GM21390 (cell line): Measurements from ENCODE around the gene ZBTB44.
A peak's percentile ranks its signal among the peaks of the same experiment; 100 is the strongest.

Source experiments
- ATAC-seq: cut with Tn5 transposase; IDR thresholded peaks from one replicate; pipeline ENCODE4 v1.9.1; 2021; ENCODE audit not compliant: unreplicated experiment

The ZBTB44 gene

GRCh38 chr11:130216591-130217132, 98.1 kb downstream of the ZBTB44 start:
- no peak for ATAC-seq

- ATAC-seq, result no peak
Observed at GRCh38 chr11:130216221-130216550, 98.5 kb downstream of the ZBTB44 start.

- no peak for ATAC-seq
Observed at GRCh38 chr11:130215531-130216220, 99.0 kb downstream of the ZBTB44 start.

GRCh38 chr11:130214861-130215530, 99.7 kb downstream of the ZBTB44 start:
- ATAC-seq, result no peak

- ATAC-seq, result no peak
Observed at GRCh38 chr11:130213979-130214281, 100.8 kb downstream of the ZBTB44 start.

GRCh38 chr11:130213143-130213978, 101.4 kb downstream of the ZBTB44 start:
- ATAC-seq, result peak; percentile 91

- ATAC-seq, result no peak
Observed at GRCh38 chr11:130212431-130212961, 102.2 kb downstream of the ZBTB44 start.

- no peak for ATAC-seq
Observed at GRCh38 chr11:130211781-130212401, 102.8 kb downstream of the ZBTB44 start.

- ATAC-seq, result no peak
Observed at GRCh38 chr11:130211144-130211543, 103.6 kb downstream of the ZBTB44 start.

- no peak for ATAC-seq
Observed at GRCh38 chr11:130209954-130210854, 104.5 kb downstream of the ZBTB44 start.

- no peak for ATAC-seq
Observed at GRCh38 chr11:130209128-130209932, 105.4 kb downstream of the ZBTB44 start.

- no peak for ATAC-seq
Observed at GRCh38 chr11:130208241-130209127, 106.2 kb downstream of the ZBTB44 start.

GRCh38 chr11:130206141-130206540, 108.6 kb downstream of the ZBTB44 start:
- no peak for ATAC-seq

GRCh38 chr11:130204703-130205095, 110.0 kb downstream of the ZBTB44 start:
- no peak for ATAC-seq

GRCh38 chr11:130203766-130204702, 110.7 kb downstream of the ZBTB44 start:
- no peak for ATAC-seq

GRCh38 chr11:130202818-130203689, 111.7 kb downstream of the ZBTB44 start:
- ATAC-seq, result no peak
